Breast epithelium (tissue), 4 donors: ENCODE data around the gene MAP2K5. TPM values are rescaled to one million over a fixed set of nuclear protein-coding genes. Genes with fewer than 3 reads are reported as not detected.

Source experiments
- DNase-seq, 2 donors: peaks; one replicate each; pipeline ENCODE4 v3.0.0-alpha.2; 2019; ENCODE audit warnings: low spot score in 2 of 2
- H3K27ac ChIP-seq, 2 donors: fragments of 200-600 bp; sonication (generic) in 1 of 2; one replicate each; pipeline ENCODE4 v1.5.1; 2016 to 2019; ENCODE audit warnings: mild to moderate bottlenecking in 1 of 2
- H3K27me3 ChIP-seq, 2 donors: fragments of 200-600 bp; sonication (generic) in 1 of 2; one replicate each; pipeline versions ENCODE4 v1.5.1 to v1.6.0; 2017 to 2019; ENCODE audit warnings: control low read depth in 1 of 2, mild to moderate bottlenecking in 1 of 2
- H3K36me3 ChIP-seq: fragments of 200-600 bp; one replicate; pipeline ENCODE4 v1.5.1; 2019
- H3K4me1 ChIP-seq, 2 donors: fragments of 200-600 bp; sonication (generic); one replicate each; pipeline ENCODE4 v1.5.1; 2016 to 2019; ENCODE audit warnings: control low read depth in 1 of 2
- H3K4me3 ChIP-seq, 3 donors: fragments of 200-600 bp; sonication (generic); 1 replicate in 2 of 3; 2 replicates in 1 of 3; pipeline ENCODE4 v1.5.1; 2016 to 2019; ENCODE audit warnings: mild to moderate bottlenecking in 3 of 3, moderate library complexity in 2 of 3
- H3K9me3 ChIP-seq, 2 donors: fragments of 200-600 bp; sonication (generic) in 1 of 2; one replicate each; pipeline ENCODE4 v1.5.1; 2016 to 2019; ENCODE audit warnings: control low read depth in 1 of 2
- CTCF ChIP-seq, 3 donors: fragments of 450-650 bp; IDR thresholded peaks; one replicate each; pipeline ENCODE4 v1.5.1; 2016 to 2017; ENCODE audit warnings: antibody characterized with exemption in 3 of 3, mild to moderate bottlenecking in 3 of 3, moderate library complexity in 3 of 3
- POLR2A ChIP-seq: fragments of 450-650 bp; IDR thresholded peaks from one replicate; pipeline ENCODE4 v1.6.1; 2016; ENCODE audit warnings: antibody characterized with exemption, mild to moderate bottlenecking, moderate library complexity
- POLR2AphosphoS5 ChIP-seq, 3 donors: sonication (generic); formaldehyde crosslinking; IDR thresholded peaks; one replicate each; pipeline ENCODE4 v1.6.1; 2017; ENCODE audit warnings: antibody characterized with exemption in 3 of 3
- intact Hi-C: fragments of 100-400 bp; cut with DNase I; formaldehyde crosslinking; loops from one replicate; pipeline ENCODE4 v1.15.1; 2023; ENCODE audit warnings: low total_unique reads
- total RNA-seq, 3 donors: library from RNA; depleted of rRNA; stranded (reverse); fragments of >200 nt; gene quantifications; one replicate each; pipeline ENCODE4 v1.1.0, GENCODE V29; 2016

MAP2K5 gene
- total RNA-seq, 3 donors from 2014 or later, result 13.8 to 15.1 (median 14.0) TPM

GRCh38 chr15:67549736-67550135 lies 7.2 kb downstream of the MAP2K5 start:
- Histone ChIP-seq H3K27me3 (no peaks in the 10 kb centered on the region), H3K4me1 (no peaks in the 10 kb centered on the region), H3K36me3 (no peaks in the 10 kb centered on the region), H3K4me3 (no peak overlapping the region), H3K9me3 (no peaks in the 10 kb centered on the region), H3K27ac (no peak overlapping the region)
- intact Hi-C loops, result loop anchor here (10.0 kb wide), 1 partner anchor 1145 kb away; no protein-coding TSS in a partner anchor
- TF ChIP-seq POLR2A (no peak), POLR2AphosphoS5 (IDR thresholded peaks at IDR 0.05) (no peak), CTCF (IDR thresholded peaks at IDR 0.05) (no peak)
- no peak for DNase-seq

DNA sequence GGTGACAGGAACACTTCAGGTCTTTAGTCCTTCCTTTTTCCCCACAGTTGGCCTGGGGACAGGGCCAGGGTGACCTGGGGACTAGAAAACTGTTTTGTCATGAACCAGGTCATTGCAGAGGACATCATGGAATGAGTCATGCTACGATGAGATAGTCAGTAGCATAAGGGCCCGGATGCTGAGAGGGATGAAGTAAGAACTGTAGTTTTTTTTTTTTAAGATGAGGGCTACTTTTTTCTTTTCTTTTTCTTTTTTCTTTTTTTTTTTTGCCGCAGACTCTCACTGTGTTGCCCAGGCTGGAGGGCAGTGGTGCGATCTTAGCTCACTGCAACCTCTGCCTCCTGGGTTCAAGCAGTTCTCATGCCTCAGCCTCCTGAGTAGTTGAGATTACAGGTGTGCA lies 8.0 kb downstream of the MAP2K5 start:
- TF ChIP-seq CTCF (IDR thresholded peaks at IDR 0.05), result no peak
- TF ChIP-seq POLR2A, result no peak
- no peak for TF ChIP-seq POLR2AphosphoS5 (IDR thresholded peaks at IDR 0.05)
- intact Hi-C loops, result loop anchor here (10.0 kb wide), 1 partner anchor 1144 kb away; no protein-coding TSS in a partner anchor
- no peak overlapping the region for H3K4me3 ChIP-seq
- no peak overlapping the region for H3K27ac ChIP-seq
- H3K9me3 ChIP-seq, result no peaks in the 10 kb centered on the region
- no peak for DNase-seq
- no peaks in the 10 kb centered on the region for H3K36me3 ChIP-seq
- no peaks in the 10 kb centered on the region for H3K4me1 ChIP-seq
- no peaks in the 10 kb centered on the region for H3K27me3 ChIP-seq

- no peak for DNase-seq
- intact Hi-C loops, result loop anchor here (10.0 kb wide), 1 partner anchor 1144 kb away; no protein-coding TSS in a partner anchor
- Histone ChIP-seq H3K9me3 (no peaks in the 10 kb centered on the region), H3K36me3 (no peaks in the 10 kb centered on the region), H3K27ac (no peak overlapping the region), H3K4me3 (no peak overlapping the region), H3K4me1 (no peaks in the 10 kb centered on the region), H3K27me3 (no peaks in the 10 kb centered on the region)
- TF ChIP-seq POLR2AphosphoS5 (IDR thresholded peaks at IDR 0.05), result no peak
- no peak for TF ChIP-seq CTCF (IDR thresholded peaks at IDR 0.05)
- no peak for TF ChIP-seq POLR2A
Measured at GRCh38 chr15:67551207-67551743, 8.8 kb downstream of the MAP2K5 start.

- no peak overlapping the region for H3K4me3 ChIP-seq
- H3K4me1 ChIP-seq, result no peaks in the 10 kb centered on the region
- H3K27ac ChIP-seq, result no peak overlapping the region
- DNase-seq, result no peak
- no peaks in the 10 kb centered on the region for H3K27me3 ChIP-seq
- TF ChIP-seq POLR2AphosphoS5 (IDR thresholded peaks at IDR 0.05) (no peak), CTCF (IDR thresholded peaks at IDR 0.05) (no peak), POLR2A (no peak)
- intact Hi-C loops, result loop anchor here (10.0 kb wide), 1 partner anchor 1140 kb away; no protein-coding TSS in a partner anchor
- H3K36me3 ChIP-seq, result no peaks in the 10 kb centered on the region
- no peaks in the 10 kb centered on the region for H3K9me3 ChIP-seq
Measured at GRCh38 chr15:67554580-67554979, 12.1 kb downstream of the MAP2K5 start.

DNA sequence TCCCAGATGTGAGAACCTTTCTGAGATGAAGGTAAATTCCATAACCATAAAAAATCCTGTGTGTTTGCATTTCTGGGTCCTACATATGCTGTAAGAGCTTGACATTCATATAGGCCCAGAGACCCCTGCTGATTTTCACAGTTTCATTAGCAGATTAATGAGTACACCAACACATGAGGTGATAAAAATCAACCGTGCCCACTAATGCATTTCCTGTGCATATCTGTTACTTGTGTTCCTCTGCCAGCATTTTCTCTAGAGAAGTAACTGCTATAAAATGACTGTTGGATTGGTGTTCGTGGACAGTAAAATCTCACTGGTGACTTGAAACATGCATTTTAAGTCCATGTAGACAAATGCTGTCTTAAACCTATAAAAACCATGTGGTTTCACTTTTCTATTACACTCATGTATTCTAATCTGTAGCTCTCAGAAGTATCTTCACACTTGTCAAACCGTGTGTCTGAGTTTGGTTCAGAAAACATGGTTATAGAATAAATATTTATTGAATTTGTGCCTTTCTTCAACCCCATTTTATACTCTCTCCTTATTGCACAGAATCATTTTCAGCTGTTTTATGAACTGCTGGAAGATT lies 14.6 kb downstream of the MAP2K5 start:
- Histone ChIP-seq H3K4me1 (no peaks in the 10 kb centered on the region), H3K27ac (no peak overlapping the region), H3K27me3 (no peaks in the 10 kb centered on the region), H3K9me3 (no peaks in the 10 kb centered on the region), H3K4me3 (no peak overlapping the region), H3K36me3 (no peaks in the 10 kb centered on the region)
- no peak for TF ChIP-seq POLR2A
- no peak for TF ChIP-seq POLR2AphosphoS5 (IDR thresholded peaks at IDR 0.05)
- DNase-seq, result no peak
- intact Hi-C loops, result loop anchor here (10.0 kb wide), 1 partner anchor 1138 kb away; no protein-coding TSS in a partner anchor
